ENCODE data around the gene P3R3URF.
A peak's percentile ranks its signal among the peaks of the same experiment; 100 is the strongest.

P3R3URF gene

DNA sequence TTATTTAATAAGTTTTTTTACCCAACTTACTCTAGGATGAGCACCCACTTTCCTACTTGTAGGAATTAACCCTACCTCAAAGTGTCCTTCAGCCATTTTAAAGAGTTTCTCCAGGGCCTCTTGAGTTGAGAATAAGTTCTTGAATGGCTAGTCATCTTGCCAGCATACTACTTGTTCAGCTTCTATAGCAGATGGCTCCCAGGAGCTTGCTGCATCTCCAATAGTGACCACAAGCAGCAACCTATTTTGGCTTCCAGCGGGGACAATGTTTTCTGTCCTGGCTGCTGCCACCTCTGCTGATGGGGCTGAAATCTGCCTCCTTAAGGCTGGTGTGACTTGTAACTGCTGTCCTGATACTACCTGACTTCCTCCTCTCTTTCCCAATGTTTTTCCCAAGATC is 23.1 kb downstream of the P3R3URF start:
- Histone ChIP-seq H3K36me3 (ENCODE audit: insufficient read depth, low read length) (no peaks in the 10 kb centered on the region), H3K27me3 (ENCODE audit: insufficient read depth, low read length) (no peaks in the 10 kb centered on the region), H2AFZ (ENCODE audit: low read length, unreplicated experiment) (no peak overlapping the region), H3K79me2 (ENCODE audit: control insufficient read depth, insufficient read depth, low read length, unreplicated experiment) (no peaks in the 10 kb centered on the region), H3K4me3 (ENCODE audit: low read depth, low read length) (no peak overlapping the region), H3K27ac (ENCODE audit: low read depth, low read length) (no peak overlapping the region), H3K4me1 (ENCODE audit: control insufficient read depth, insufficient read depth, low read length, unreplicated experiment) (no peaks in the 10 kb centered on the region)

DNA sequence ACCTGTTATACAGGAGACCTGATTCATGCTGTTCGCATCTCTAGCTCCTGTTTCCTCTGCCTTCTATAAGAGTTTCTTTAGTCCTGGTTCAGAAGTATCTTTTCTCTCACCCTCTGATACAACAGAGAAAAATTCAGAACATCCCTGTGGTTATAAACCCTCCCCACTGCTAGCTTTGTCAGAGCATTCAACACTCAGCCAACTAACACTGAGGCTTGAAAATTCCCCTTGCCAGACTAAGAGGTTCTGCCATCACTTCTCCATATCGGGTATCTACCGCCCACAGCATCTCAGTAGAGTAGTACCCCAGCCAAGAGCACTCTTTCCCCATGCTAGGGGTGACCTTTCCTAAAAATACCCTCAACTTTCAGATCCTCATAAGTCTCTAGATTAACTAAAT is 24.3 kb downstream of the P3R3URF start:
- Histone ChIP-seq H3K27me3 (ENCODE audit: insufficient read depth, low read length) (no peaks in the 10 kb centered on the region), H3K4me3 (ENCODE audit: low read depth, low read length) (no peak overlapping the region), H2AFZ (ENCODE audit: low read length, unreplicated experiment) (no peak overlapping the region), H3K36me3 (ENCODE audit: insufficient read depth, low read length) (no peaks in the 10 kb centered on the region), H3K4me1 (ENCODE audit: control insufficient read depth, insufficient read depth, low read length, unreplicated experiment) (no peaks in the 10 kb centered on the region), H3K27ac (ENCODE audit: low read depth, low read length) (no peak overlapping the region), H3K79me2 (ENCODE audit: control insufficient read depth, insufficient read depth, low read length, unreplicated experiment) (no peaks in the 10 kb centered on the region)

DNA sequence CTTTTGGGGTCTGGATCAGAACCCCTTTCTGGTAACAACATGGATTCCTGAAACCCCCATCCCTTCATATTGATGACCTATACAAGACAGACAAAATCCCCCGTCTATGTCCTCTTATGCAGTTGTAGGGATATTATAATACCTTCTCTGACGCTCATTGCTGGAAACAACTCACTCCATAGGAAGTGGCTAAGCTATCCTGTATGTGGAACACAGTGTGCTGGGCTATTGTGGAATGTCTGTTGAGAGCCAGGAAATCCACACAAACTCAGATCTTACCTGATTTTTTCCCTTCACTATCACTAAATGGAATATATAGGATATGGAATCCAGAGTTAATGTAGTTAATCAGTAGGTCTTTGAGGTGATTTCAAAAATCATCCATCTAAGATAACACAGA is 26.2 kb downstream of the P3R3URF start:
- H3K4me3 ChIP-seq (ENCODE audit: low read depth, low read length) = no peak overlapping the region
- no peak overlapping the region for H2AFZ ChIP-seq (ENCODE audit: low read length, unreplicated experiment)
- H3K27me3 ChIP-seq (ENCODE audit: insufficient read depth, low read length) = no peaks in the 10 kb centered on the region
- no peaks in the 10 kb centered on the region for H3K36me3 ChIP-seq (ENCODE audit: insufficient read depth, low read length)
- H3K79me2 ChIP-seq (ENCODE audit: control insufficient read depth, insufficient read depth, low read length, unreplicated experiment) = no peaks in the 10 kb centered on the region
- no peaks in the 10 kb centered on the region for H3K4me1 ChIP-seq (ENCODE audit: control insufficient read depth, insufficient read depth, low read length, unreplicated experiment)
- H3K27ac ChIP-seq (ENCODE audit: low read depth, low read length) = no peak overlapping the region

GRCh38 chr1:46148318-46148717 is 28.0 kb downstream of the P3R3URF start:
- Histone ChIP-seq H3K4me1 (ENCODE audit: control insufficient read depth, insufficient read depth, low read length, unreplicated experiment) (no peaks in the 10 kb centered on the region), H3K79me2 (ENCODE audit: control insufficient read depth, insufficient read depth, low read length, unreplicated experiment) (no peaks in the 10 kb centered on the region), H2AFZ (ENCODE audit: low read length, unreplicated experiment) (no peak overlapping the region), H3K27ac (ENCODE audit: low read depth, low read length) (no peak overlapping the region), H3K27me3 (ENCODE audit: insufficient read depth, low read length) (no peaks in the 10 kb centered on the region), H3K4me3 (ENCODE audit: low read depth, low read length) (no peak overlapping the region), H3K36me3 (ENCODE audit: insufficient read depth, low read length) (no peaks in the 10 kb centered on the region)

GRCh38 chr1:46137916-46138315 is 38.4 kb downstream of the P3R3URF start:
- Histone ChIP-seq H3K4me1 (ENCODE audit: control insufficient read depth, insufficient read depth, low read length, unreplicated experiment) (peaks cover 24% of the 10 kb centered on the region), H3K27ac (ENCODE audit: low read depth, low read length) (peak overlapping the region; percentile 30), H3K79me2 (ENCODE audit: control insufficient read depth, insufficient read depth, low read length, unreplicated experiment) (no peaks in the 10 kb centered on the region), H3K27me3 (ENCODE audit: insufficient read depth, low read length) (no peaks in the 10 kb centered on the region), H2AFZ (ENCODE audit: low read length, unreplicated experiment) (peak overlapping the region; percentile 73), H3K36me3 (ENCODE audit: insufficient read depth, low read length) (no peaks in the 10 kb centered on the region), H3K4me3 (ENCODE audit: low read depth, low read length) (peak overlapping the region; percentile 61)

- Histone ChIP-seq H3K4me1 (ENCODE audit: control insufficient read depth, insufficient read depth, low read length, unreplicated experiment) (peaks cover 24% of the 10 kb centered on the region), H2AFZ (ENCODE audit: low read length, unreplicated experiment) (no peak overlapping the region), H3K36me3 (ENCODE audit: insufficient read depth, low read length) (no peaks in the 10 kb centered on the region), H3K79me2 (ENCODE audit: control insufficient read depth, insufficient read depth, low read length, unreplicated experiment) (peaks cover under 1% of the 10 kb centered on the region), H3K27me3 (ENCODE audit: insufficient read depth, low read length) (no peaks in the 10 kb centered on the region), H3K4me3 (ENCODE audit: low read depth, low read length) (no peak overlapping the region), H3K27ac (ENCODE audit: low read depth, low read length) (no peak overlapping the region)
These were observed 39.6 kb downstream of the P3R3URF start for GRCh38 chr1:46136711-46137110.

- no peaks in the 10 kb centered on the region for H3K27me3 ChIP-seq (ENCODE audit: insufficient read depth, low read length)
- H3K27ac ChIP-seq (ENCODE audit: low read depth, low read length) = peak overlapping the region; percentile 94
- H2AFZ ChIP-seq (ENCODE audit: low read length, unreplicated experiment) = no peak overlapping the region
- H3K4me1 ChIP-seq (ENCODE audit: control insufficient read depth, insufficient read depth, low read length, unreplicated experiment) = peaks cover 28% of the 10 kb centered on the region
- no peaks in the 10 kb centered on the region for H3K36me3 ChIP-seq (ENCODE audit: insufficient read depth, low read length)
- H3K4me3 ChIP-seq (ENCODE audit: low read depth, low read length) = no peak overlapping the region
- H3K79me2 ChIP-seq (ENCODE audit: control insufficient read depth, insufficient read depth, low read length, unreplicated experiment) = peaks cover 19% of the 10 kb centered on the region
These were observed 41.5 kb downstream of the P3R3URF start for GRCh38 chr1:46134660-46135331.

GRCh38 chr1:46133781-46134350 is 42.4 kb downstream of the P3R3URF start:
- Histone ChIP-seq H3K4me1 (ENCODE audit: control insufficient read depth, insufficient read depth, low read length, unreplicated experiment) (peaks cover 29% of the 10 kb centered on the region), H3K36me3 (ENCODE audit: insufficient read depth, low read length) (no peaks in the 10 kb centered on the region), H2AFZ (ENCODE audit: low read length, unreplicated experiment) (no peak overlapping the region), H3K79me2 (ENCODE audit: control insufficient read depth, insufficient read depth, low read length, unreplicated experiment) (peaks cover 26% of the 10 kb centered on the region), H3K27ac (ENCODE audit: low read depth, low read length) (peak overlapping the region; percentile 94), H3K27me3 (ENCODE audit: insufficient read depth, low read length) (no peaks in the 10 kb centered on the region), H3K4me3 (ENCODE audit: low read depth, low read length) (peak overlapping the region; percentile 96)

GRCh38 chr1:46133181-46133658 is 43.1 kb downstream of the P3R3URF start:
- peaks cover 30% of the 10 kb centered on the region for H3K79me2 ChIP-seq (ENCODE audit: control insufficient read depth, insufficient read depth, low read length, unreplicated experiment)

DNA sequence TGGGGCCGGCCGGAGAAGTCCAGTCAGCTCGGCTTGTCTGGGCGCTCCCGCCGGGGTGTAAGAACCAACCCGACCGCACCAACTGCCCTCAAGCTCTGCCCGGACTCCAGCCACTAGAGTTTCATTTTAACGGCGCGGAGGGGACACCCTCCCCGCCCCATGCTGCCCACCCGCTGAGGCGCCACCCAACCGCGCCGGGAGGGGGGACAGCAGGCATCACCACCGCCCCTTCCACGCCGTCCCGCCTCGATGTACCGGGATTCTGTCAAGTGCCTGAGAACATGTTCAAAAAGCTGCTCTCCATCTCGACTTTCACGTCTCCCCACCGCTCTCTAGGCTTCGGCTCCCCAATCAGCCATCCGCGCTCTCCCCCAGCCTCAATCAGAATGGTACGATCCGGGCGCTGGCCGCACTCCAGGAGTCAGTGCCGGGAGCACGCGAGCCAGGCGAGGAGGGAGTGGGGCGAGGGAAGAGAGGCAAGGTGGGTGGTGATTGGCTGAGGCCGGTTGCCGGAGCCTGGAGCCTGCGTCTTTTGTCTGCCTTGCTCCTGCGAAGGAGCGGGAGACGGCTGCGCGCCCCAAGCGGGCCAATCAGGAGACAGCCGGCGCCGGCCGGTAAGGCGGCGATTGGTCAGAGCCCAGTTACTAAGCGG is 43.6 kb downstream of the P3R3URF start, which contains the start of gene PIK3R3:
Gene PIK3R3 (minus strand): TSS at position 101 of the 652 bp plus-strand sequence. CDS start 677 bp downstream, outside the sequence.
- Histone ChIP-seq H3K79me2 (ENCODE audit: control insufficient read depth, insufficient read depth, low read length, unreplicated experiment) (peaks cover 30% of the 10 kb centered on the region), H3K27ac (ENCODE audit: low read depth, low read length) (peak within 1 kb of the TSS; percentile 94), H3K36me3 (ENCODE audit: insufficient read depth, low read length) (no peaks in the 10 kb centered on the region), H3K4me1 (ENCODE audit: control insufficient read depth, insufficient read depth, low read length, unreplicated experiment) (peaks cover 37% of the 10 kb centered on the region), H3K4me3 (ENCODE audit: low read depth, low read length) (peak within 1 kb of the TSS; percentile 96), H3K27me3 (ENCODE audit: insufficient read depth, low read length) (no peaks in the 10 kb centered on the region), H2AFZ (ENCODE audit: low read length, unreplicated experiment) (peak within 1 kb of the TSS; percentile 57)

More at GRCh38 chr1:46133181-46133658, 43.1 kb downstream of the P3R3URF start:
- Histone ChIP-seq H3K4me1 (ENCODE audit: control insufficient read depth, insufficient read depth, low read length, unreplicated experiment) (peaks cover 35% of the 10 kb centered on the region), H2AFZ (ENCODE audit: low read length, unreplicated experiment) (peak overlapping the region; percentile 35), H3K27me3 (ENCODE audit: insufficient read depth, low read length) (no peaks in the 10 kb centered on the region), H3K27ac (ENCODE audit: low read depth, low read length) (peak overlapping the region; percentile 94), H3K36me3 (ENCODE audit: insufficient read depth, low read length) (no peaks in the 10 kb centered on the region), H3K4me3 (ENCODE audit: low read depth, low read length) (peak overlapping the region; percentile 96)
